Endothelial cell of umbilical vein (primary cell): Measurements from ENCODE around the gene TMEM131. TPM values are rescaled to one million over a fixed set of nuclear protein-coding genes. Genes with fewer than 3 reads are reported as not detected.
A peak's percentile ranks its signal among the peaks of the same experiment; 100 is the strongest.

ENCODE experiments used
- BruUV-seq: library from RNA; stranded (reverse); fragments of 400-500 nt; replicated peaks from 2 replicates; lab custom pipeline; 2021; lab: Mats Ljungman, UMichigan
- CTCF ChIA-PET: fragments of 300-600, 350-600 bp; sonication (Branson Sonifier 250); formaldehyde crosslinking; loops from one replicate; lab custom pipeline; 2021; ENCODE audit warnings: antibody characterized with exemption, inconsistent platforms; lab: Charles Lee
- POLR2A ChIA-PET: fragments of 300-600, 350-600 bp; sonication (Branson Sonifier 250); formaldehyde crosslinking; loops from one replicate; lab custom pipeline; 2021; ENCODE audit warnings: antibody characterized with exemption, inconsistent platforms; lab: Charles Lee
- DNase-seq: peaks from one replicate; pipeline ENCODE4 v3.0.0-alpha.2; 2011; ENCODE audit warnings: low read depth, low spot score
- FAIRE-seq: peaks from 2 replicates; lab custom pipeline; 2011; peaks lifted over from hg19 to GRCh38; lab: Jason Lieb, UNC
- H2AFZ ChIP-seq: 2 replicates; pipeline ENCODE4 v1.6.0; 2012; ENCODE audit warnings: low read depth, low read length, control low read depth, inconsistent platforms
- H3K27ac ChIP-seq: 2 replicates; pipeline ENCODE4 v1.5.1; 2011; ENCODE audit warnings: low read depth, mild to moderate bottlenecking, control low read depth, low read length, moderate library complexity; ENCODE audit not compliant: insufficient read depth
- H3K27me3 ChIP-seq, 2 experiments: 2 replicates each; pipeline versions ENCODE4 v1.6.0 to v1.6.1; 2011; ENCODE audit warnings: low read length in 2 of 2, mixed read lengths in 1 of 2; ENCODE audit not compliant: control insufficient read depth in 2 of 2, insufficient read depth in 2 of 2
- H3K36me3 ChIP-seq, 2 experiments: 2 replicates in 1 of 2; 3 replicates in 1 of 2; pipeline ENCODE4 v1.5.1; 2011; ENCODE audit warnings: low read length in 2 of 2, mild to moderate bottlenecking in 1 of 2, moderate library complexity in 1 of 2; ENCODE audit not compliant: control insufficient read depth in 2 of 2, insufficient read depth in 2 of 2; ENCODE audit errors: extremely low read depth in 1 of 2
- H3K4me1 ChIP-seq: 3 replicates; pipeline ENCODE4 v1.5.1; 2011; ENCODE audit warnings: mild to moderate bottlenecking, low read length; ENCODE audit not compliant: control insufficient read depth, insufficient read depth; ENCODE audit errors: extremely low read depth
- H3K4me2 ChIP-seq: 2 replicates; pipeline ENCODE4 v1.6.1; 2011; ENCODE audit warnings: low read length, control low read depth, mixed read lengths; ENCODE audit not compliant: insufficient read depth
- H3K4me3 ChIP-seq, 3 experiments: fragments of 200-600 bp in 1 of 3; sonication (generic), shearing (Covaris generic) in 1 of 3; replicated peaks in 1 of 3; 2 replicates each; pipeline ENCODE4 v1.5.1; 2011 to 2016; ENCODE audit warnings: control low read depth in 3 of 3, low read length in 3 of 3, mild to moderate bottlenecking in 2 of 3, inconsistent platforms in 1 of 3, low read depth in 1 of 3, moderate library complexity in 1 of 3; ENCODE audit not compliant: insufficient read depth in 1 of 3
- H3K79me2 ChIP-seq: 2 replicates; pipeline ENCODE4 v1.6.0; 2012; ENCODE audit warnings: low read length, inconsistent platforms; ENCODE audit not compliant: control insufficient read depth, insufficient read depth
- H3K9ac ChIP-seq: replicated peaks from 2 replicates; pipeline ENCODE3; 2011; ENCODE audit warnings: low read length, control low read depth; ENCODE audit not compliant: insufficient read depth; ENCODE audit errors: extremely low read depth
- H3K9me1 ChIP-seq: replicated peaks from 3 replicates; pipeline ENCODE4 v1.6.0; 2011; ENCODE audit warnings: mild to moderate bottlenecking, low read length; ENCODE audit not compliant: control insufficient read depth, insufficient read depth; ENCODE audit errors: extremely low read depth
- H3K9me3 ChIP-seq: replicated peaks from 2 replicates; pipeline ENCODE4 v1.5.1; 2012; ENCODE audit warnings: low read length, inconsistent platforms; ENCODE audit not compliant: control insufficient read depth, insufficient read depth
- H4K20me1 ChIP-seq: replicated peaks from 2 replicates; pipeline ENCODE3; 2011; ENCODE audit warnings: mild to moderate bottlenecking, low read length; ENCODE audit not compliant: control insufficient read depth, insufficient read depth; ENCODE audit errors: extremely low read depth
- FOS ChIP-seq: IDR thresholded peaks from 2 replicates; pipeline ENCODE4 v1.6.1; 2011; ENCODE audit warnings: mild to moderate bottlenecking, low read length, moderate library complexity, borderline replicate concordance; ENCODE audit not compliant: insufficient read depth
- MYC ChIP-seq: IDR thresholded peaks from one replicate; pipeline ENCODE4 v1.6.1; 2011; ENCODE audit warnings: mild to moderate bottlenecking, low read depth, low read length
- POLR2A ChIP-seq: IDR thresholded peaks from 2 replicates; pipeline ENCODE4 v1.6.1; 2012; ENCODE audit warnings: low read depth, mild to moderate bottlenecking, control low read depth, low read length
- POLR2AphosphoS5 ChIP-seq: IDR thresholded peaks from 2 replicates; pipeline ENCODE4 v1.6.1; 2012; ENCODE audit warnings: low read depth, mild to moderate bottlenecking, control low read depth, low read length, moderate library complexity; ENCODE audit not compliant: insufficient read depth
- dilution Hi-C: fragments of 300-500 bp; cut with MboI; formaldehyde crosslinking; loops from one replicate; pipeline ENCODE4 v1.15.0; 2019; ENCODE audit warnings: low sequenced_read_pairs; ENCODE audit not compliant: extremely low pct_ligation_motif_present
- intact Hi-C: fragments of 100-400 bp; cut with micrococcal nuclease; formaldehyde crosslinking; loops from one replicate; pipeline ENCODE4 v1.10.0; 2022
- polyA plus RNA-seq, 4 experiments: library from polyadenylated mRNA; depleted of rRNA in 3 of 4; stranded (reverse) in 3 of 4; unstranded in 1 of 4; fragments of >200 nt; gene quantifications; 2 replicates each; pipeline versions ENCODE4 v1.2.1 to v1.2.3, GENCODE V29; 2011 to 2012; ENCODE audit warnings: missing spikeins in 1 of 4
- total RNA-seq: library from RNA; stranded (reverse); gene quantifications from 2 replicates; pipeline ENCODE4 v1.2.3, GENCODE V29; 2021
- TF ChIP-seq, protein P1 (sequence below): IDR thresholded peaks from 2 replicates; pipeline ENCODE4 v1.6.1; 2011; ENCODE audit not compliant: insufficient read depth, insufficient read length
- TF ChIP-seq, protein P2 (sequence below), 2 donors: IDR thresholded peaks; 1 replicate in 1 of 2; 2 replicates in 1 of 2; pipeline ENCODE4 v1.5.1; 2011; ENCODE audit warnings: low read length in 2 of 2, mild to moderate bottlenecking in 2 of 2, moderate library complexity in 2 of 2, control low read depth in 1 of 2, inconsistent platforms in 1 of 2, low read depth in 1 of 2; ENCODE audit not compliant: insufficient read depth in 1 of 2; ENCODE audit errors: extremely low read depth in 1 of 2

TMEM131 gene
- total and polyA plus RNA-seq, 2 donors (not counting 3 experiments of a cell fraction or from before 2014, with no cell fraction given): 12.2 to 28.6 TPM

- peak; percentile 12 for DNase-seq
- no peaks in the 10 kb centered on the region for H4K20me1 ChIP-seq
- H3K27ac ChIP-seq: no peak overlapping the region
- H2AFZ ChIP-seq: no peak overlapping the region
- no peak overlapping the region for H3K4me2 ChIP-seq
- dilution Hi-C loops (no loop called here), intact Hi-C loops (loop anchor here (1.0 kb wide), 1 partner anchor 495 kb away; no protein-coding TSS in a partner anchor)
- H3K79me2 ChIP-seq: no peaks in the 10 kb centered on the region
- H3K4me3 ChIP-seq: no peak overlapping the region
- ChIA-PET CTCF (interaction anchor here (0.6 to 3.2 kb wide), 16 partner anchors 12 to 610 kb away, joined by 3 to 37 read pairs (median 4); no protein-coding TSS in a partner anchor), POLR2A (no interaction called here)
- H3K4me1 ChIP-seq: no peaks in the 10 kb centered on the region
- H3K27me3 ChIP-seq: no peaks in the 10 kb centered on the region
- TF ChIP-seq, protein P1, sequence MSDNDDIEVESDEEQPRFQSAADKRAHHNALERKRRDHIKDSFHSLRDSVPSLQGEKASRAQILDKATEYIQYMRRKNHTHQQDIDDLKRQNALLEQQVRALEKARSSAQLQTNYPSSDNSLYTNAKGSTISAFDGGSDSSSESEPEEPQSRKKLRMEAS: no peak
- TF ChIP-seq, protein P2, sequence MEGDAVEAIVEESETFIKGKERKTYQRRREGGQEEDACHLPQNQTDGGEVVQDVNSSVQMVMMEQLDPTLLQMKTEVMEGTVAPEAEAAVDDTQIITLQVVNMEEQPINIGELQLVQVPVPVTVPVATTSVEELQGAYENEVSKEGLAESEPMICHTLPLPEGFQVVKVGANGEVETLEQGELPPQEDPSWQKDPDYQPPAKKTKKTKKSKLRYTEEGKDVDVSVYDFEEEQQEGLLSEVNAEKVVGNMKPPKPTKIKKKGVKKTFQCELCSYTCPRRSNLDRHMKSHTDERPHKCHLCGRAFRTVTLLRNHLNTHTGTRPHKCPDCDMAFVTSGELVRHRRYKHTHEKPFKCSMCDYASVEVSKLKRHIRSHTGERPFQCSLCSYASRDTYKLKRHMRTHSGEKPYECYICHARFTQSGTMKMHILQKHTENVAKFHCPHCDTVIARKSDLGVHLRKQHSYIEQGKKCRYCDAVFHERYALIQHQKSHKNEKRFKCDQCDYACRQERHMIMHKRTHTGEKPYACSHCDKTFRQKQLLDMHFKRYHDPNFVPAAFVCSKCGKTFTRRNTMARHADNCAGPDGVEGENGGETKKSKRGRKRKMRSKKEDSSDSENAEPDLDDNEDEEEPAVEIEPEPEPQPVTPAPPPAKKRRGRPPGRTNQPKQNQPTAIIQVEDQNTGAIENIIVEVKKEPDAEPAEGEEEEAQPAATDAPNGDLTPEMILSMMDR (IDR thresholded peaks at IDR 0.05; ENCODE audit: extremely low read depth in 1 of 2, insufficient read depth in 1 of 2, low read depth in 1 of 2, low read length in 2 of 2): peak; percentile 47 to 69
- no peak overlapping the region for H3K9ac ChIP-seq
- no peaks in the 10 kb centered on the region for H3K9me3 ChIP-seq
- no peak for FAIRE-seq
- peaks cover 3 to 5% of the 10 kb centered on the region in 2 experiments for H3K36me3 ChIP-seq
- no peaks in the 10 kb centered on the region for H3K9me1 ChIP-seq
- BruUV-seq: no TSS peak
Measured at GRCh38 chr2:97774425-97774824, 221.3 kb downstream of the TMEM131 start.

DNA sequence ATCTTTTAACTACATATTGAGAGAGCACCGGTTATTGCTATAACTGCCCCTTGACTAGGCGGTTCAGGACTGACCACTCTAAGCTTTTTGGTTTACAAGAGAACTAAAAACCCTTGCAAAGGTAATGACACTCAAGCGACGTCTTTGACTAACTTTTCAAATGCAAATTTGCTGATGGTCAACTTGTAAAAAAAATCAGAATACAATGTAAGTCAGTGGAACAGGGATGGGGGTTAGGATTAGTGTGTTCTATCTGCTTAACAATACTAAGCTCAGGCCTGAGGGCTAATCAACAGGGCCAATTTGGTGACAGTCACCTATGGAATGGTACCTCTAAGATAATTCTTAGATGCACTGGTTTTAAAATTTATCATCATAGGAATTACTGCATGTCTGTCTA lies 225.3 kb downstream of the TMEM131 start:
- no peak for FAIRE-seq

More for the DNA sequence above, 225.3 kb downstream of the TMEM131 start:
- H3K9ac ChIP-seq: no peak overlapping the region
- H3K79me2 ChIP-seq: no peaks in the 10 kb centered on the region
- no peaks in the 10 kb centered on the region for H3K4me1 ChIP-seq
- no peak overlapping the region for H3K4me2 ChIP-seq
- H3K36me3 ChIP-seq: peaks cover 1 to 9% of the 10 kb centered on the region in 2 experiments
- CTCF ChIA-PET: no interaction called here
- H3K9me1 ChIP-seq: no peaks in the 10 kb centered on the region
- dilution Hi-C loops: no loop called here
- BruUV-seq: no TSS peak
- H3K4me3 ChIP-seq: no peak overlapping the region
- TF ChIP-seq POLR2AphosphoS5 (no peak), FOS (no peak), POLR2A (no peak), MYC (no peak)
- TF ChIP-seq, protein P2 (IDR thresholded peaks at IDR 0.05; ENCODE audit: extremely low read depth in 1 of 2, insufficient read depth in 1 of 2, low read depth in 1 of 2, low read length in 2 of 2): no peak
- TF ChIP-seq, protein P1: no peak
- no peak overlapping the region for H3K27ac ChIP-seq
- DNase-seq: no peak
- no peaks in the 10 kb centered on the region for H4K20me1 ChIP-seq
- intact Hi-C loops: no loop called here
- no peaks in the 10 kb centered on the region for H3K9me3 ChIP-seq
- H2AFZ ChIP-seq: no peak overlapping the region
- no peaks in the 10 kb centered on the region for H3K27me3 ChIP-seq
- POLR2A ChIA-PET: no interaction called here
